Neural crest cell (in vitro differentiated cells): Measurements from ENCODE around the gene LPAR3. TPM values are rescaled to one million over a fixed set of nuclear protein-coding genes. Genes with fewer than 3 reads are reported as not detected.
A peak's percentile ranks its signal among the peaks of the same experiment; 100 is the strongest.

ENCODE experiments used
- DNase-seq: peaks from one replicate; pipeline ENCODE4 v3.0.0; 2021; ENCODE audit warnings: low read depth, mixed read lengths, low spot score
- H3K27ac Mint-ChIP-seq: one replicate; pipeline ENCODE4 v1.8.0; 2021; ENCODE audit warnings: mild to moderate bottlenecking, mixed read lengths; ENCODE audit not compliant: unreplicated experiment
- H3K27me3 Mint-ChIP-seq: 2 replicates; pipeline ENCODE4 v1.8.0; 2021; ENCODE audit warnings: low read depth, mild to moderate bottlenecking, mixed read lengths
- H3K36me3 Mint-ChIP-seq: 2 replicates; pipeline ENCODE4 v1.8.0; 2021; ENCODE audit warnings: low read depth, mild to moderate bottlenecking, mixed read lengths
- H3K4me1 Mint-ChIP-seq: 2 replicates; pipeline ENCODE4 v1.8.0; 2021; ENCODE audit warnings: mixed read lengths
- H3K4me3 Mint-ChIP-seq: one replicate; pipeline ENCODE4 v1.8.0; 2021; ENCODE audit warnings: mild to moderate bottlenecking, mixed read lengths
- H3K9me3 Mint-ChIP-seq: 2 replicates; pipeline ENCODE4 v1.8.0; 2021; ENCODE audit warnings: mixed read lengths
- long read RNA-seq: library from polyadenylated mRNA; unstranded; transcript quantifications from one replicate; pipeline ENCODE4 v2.0.0, GENCODE V29; 2020
- total RNA-seq: library from RNA; stranded (reverse); gene quantifications from 2 replicates; pipeline ENCODE4 v1.2.1, GENCODE V29; 2021
- TF ChIP-seq, protein P1 (sequence below): fragments of 200-600 bp; sonication (generic); conservative IDR thresholded peaks from 2 replicates; pipeline ENCODE4 v1.5.0; 2021; ENCODE audit warnings: antibody characterized with exemption, mild to moderate bottlenecking

LPAR3 gene, protein sequence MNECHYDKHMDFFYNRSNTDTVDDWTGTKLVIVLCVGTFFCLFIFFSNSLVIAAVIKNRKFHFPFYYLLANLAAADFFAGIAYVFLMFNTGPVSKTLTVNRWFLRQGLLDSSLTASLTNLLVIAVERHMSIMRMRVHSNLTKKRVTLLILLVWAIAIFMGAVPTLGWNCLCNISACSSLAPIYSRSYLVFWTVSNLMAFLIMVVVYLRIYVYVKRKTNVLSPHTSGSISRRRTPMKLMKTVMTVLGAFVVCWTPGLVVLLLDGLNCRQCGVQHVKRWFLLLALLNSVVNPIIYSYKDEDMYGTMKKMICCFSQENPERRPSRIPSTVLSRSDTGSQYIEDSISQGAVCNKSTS
- 1.2 and 1.3 TPM in 2 replicates for total RNA-seq
- long read RNA-seq, result 0 reads

DNA sequence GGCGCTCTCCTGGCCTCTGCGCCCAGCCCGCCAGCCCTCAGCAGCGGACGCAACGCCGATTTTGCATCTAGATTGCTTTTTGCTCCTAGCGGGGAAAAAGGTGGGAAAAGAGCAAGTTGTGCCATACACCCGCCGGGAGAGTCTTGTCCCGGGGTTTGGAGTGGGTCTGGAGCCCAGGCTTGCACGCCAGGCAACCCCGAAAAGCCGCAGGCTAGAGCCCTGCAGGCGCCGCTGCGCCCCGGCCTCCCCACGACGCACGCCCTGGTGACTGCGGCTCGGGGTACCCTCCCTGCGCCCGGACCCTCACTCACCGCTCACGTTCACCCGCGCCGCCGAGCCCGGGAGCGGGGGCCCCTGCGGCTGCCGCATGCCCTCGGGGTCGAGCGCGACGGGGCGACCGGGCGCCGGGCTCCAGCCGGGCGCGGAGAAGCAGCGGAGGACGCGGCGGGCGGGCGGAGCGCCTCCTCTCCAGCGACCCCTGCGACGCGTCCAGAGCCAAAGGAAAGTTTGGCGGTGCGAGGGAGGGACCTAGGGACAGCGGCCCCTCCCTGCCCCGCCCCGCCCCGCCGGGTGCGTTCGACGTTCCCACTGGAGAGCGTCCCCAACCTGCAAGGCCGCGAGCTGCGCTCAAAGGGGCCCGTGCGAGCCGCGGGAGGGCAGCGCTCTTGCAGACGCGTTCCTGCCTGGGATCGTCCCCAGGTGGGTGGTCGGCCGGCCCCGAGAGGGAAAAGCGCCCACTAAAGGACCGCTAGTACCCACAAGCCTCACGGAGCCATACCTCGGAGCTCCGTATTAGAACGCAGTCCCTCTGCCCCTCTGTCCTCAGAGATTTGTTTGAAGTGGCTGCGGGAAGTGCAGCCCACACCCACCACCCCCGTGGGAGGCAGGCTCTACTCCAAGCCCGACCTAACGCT, at the start of gene LPAR3:
Gene LPAR3 (minus strand): TSS at position 502 of the 914 bp plus-strand sequence. CDS start 27,086 bp downstream, outside the sequence.
- peak; percentile 37 for DNase-seq
- peak within 1 kb of the TSS; percentile 84 for H3K4me3 Mint-ChIP-seq
- no peak within 1 kb of the TSS for H3K27ac Mint-ChIP-seq
- H3K36me3 Mint-ChIP-seq, result no peaks in the 10 kb centered on the region
- TF ChIP-seq, protein P1, sequence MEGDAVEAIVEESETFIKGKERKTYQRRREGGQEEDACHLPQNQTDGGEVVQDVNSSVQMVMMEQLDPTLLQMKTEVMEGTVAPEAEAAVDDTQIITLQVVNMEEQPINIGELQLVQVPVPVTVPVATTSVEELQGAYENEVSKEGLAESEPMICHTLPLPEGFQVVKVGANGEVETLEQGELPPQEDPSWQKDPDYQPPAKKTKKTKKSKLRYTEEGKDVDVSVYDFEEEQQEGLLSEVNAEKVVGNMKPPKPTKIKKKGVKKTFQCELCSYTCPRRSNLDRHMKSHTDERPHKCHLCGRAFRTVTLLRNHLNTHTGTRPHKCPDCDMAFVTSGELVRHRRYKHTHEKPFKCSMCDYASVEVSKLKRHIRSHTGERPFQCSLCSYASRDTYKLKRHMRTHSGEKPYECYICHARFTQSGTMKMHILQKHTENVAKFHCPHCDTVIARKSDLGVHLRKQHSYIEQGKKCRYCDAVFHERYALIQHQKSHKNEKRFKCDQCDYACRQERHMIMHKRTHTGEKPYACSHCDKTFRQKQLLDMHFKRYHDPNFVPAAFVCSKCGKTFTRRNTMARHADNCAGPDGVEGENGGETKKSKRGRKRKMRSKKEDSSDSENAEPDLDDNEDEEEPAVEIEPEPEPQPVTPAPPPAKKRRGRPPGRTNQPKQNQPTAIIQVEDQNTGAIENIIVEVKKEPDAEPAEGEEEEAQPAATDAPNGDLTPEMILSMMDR, result peak; percentile 12
- no peaks in the 10 kb centered on the region for H3K9me3 Mint-ChIP-seq
- H3K4me1 Mint-ChIP-seq, result peaks cover 7% of the 10 kb centered on the region
- H3K27me3 Mint-ChIP-seq, result peaks cover 77% of the 10 kb centered on the region

DNA sequence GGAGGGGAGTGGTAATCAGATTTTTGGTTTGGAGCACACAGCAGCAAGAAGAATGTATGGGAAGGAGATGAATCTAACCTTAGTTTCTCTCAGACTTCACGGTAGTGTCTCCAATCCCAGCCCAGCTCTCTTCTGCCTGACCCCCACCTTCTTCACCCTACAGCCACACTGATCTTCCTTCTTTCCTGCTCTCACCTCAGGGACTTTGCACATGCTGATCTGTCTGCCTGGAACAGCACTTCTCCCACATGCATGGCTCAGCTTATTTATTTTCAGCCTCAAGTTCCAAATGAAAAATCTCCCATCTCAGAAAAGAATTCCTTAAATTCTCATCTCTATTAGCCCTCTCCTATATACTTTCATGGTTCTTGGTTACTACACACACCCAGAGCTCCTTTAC, 48.8 kb upstream of the LPAR3 start:
- no peak overlapping the region for H3K4me3 Mint-ChIP-seq
- H3K27me3 Mint-ChIP-seq, result peaks cover 24% of the 10 kb centered on the region
- peaks cover 15% of the 10 kb centered on the region for H3K4me1 Mint-ChIP-seq
- H3K27ac Mint-ChIP-seq, result no peak overlapping the region
- DNase-seq, result no peak
- no peaks in the 10 kb centered on the region for H3K36me3 Mint-ChIP-seq
- TF ChIP-seq, protein P1, result no peak
- H3K9me3 Mint-ChIP-seq, result no peaks in the 10 kb centered on the region

DNA sequence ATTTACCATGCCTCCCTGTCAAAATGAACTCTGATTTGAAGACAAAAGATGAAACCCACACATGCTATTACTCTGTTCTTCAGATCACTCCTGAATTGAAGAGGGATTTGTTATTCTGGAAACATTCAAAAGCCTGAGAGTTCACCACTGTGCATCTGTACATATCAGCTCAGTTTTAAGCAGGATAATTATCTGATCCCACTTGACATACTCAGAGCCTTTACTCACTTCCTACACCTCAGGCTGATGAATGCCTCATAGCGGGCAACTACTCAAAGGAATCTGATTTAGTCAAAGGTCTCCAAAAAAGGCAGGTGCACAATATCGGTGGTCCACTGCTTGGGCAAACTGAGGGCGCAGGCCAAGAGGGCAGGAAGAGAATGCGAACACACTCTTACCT, 47.5 kb upstream of the LPAR3 start:
- H3K27me3 Mint-ChIP-seq, result peaks cover 24% of the 10 kb centered on the region
- H3K9me3 Mint-ChIP-seq, result no peaks in the 10 kb centered on the region
- no peak overlapping the region for H3K27ac Mint-ChIP-seq
- no peak for DNase-seq
- TF ChIP-seq, protein P1, result no peak
- H3K36me3 Mint-ChIP-seq, result no peaks in the 10 kb centered on the region
- peaks cover 15% of the 10 kb centered on the region for H3K4me1 Mint-ChIP-seq
- no peak overlapping the region for H3K4me3 Mint-ChIP-seq

DNA sequence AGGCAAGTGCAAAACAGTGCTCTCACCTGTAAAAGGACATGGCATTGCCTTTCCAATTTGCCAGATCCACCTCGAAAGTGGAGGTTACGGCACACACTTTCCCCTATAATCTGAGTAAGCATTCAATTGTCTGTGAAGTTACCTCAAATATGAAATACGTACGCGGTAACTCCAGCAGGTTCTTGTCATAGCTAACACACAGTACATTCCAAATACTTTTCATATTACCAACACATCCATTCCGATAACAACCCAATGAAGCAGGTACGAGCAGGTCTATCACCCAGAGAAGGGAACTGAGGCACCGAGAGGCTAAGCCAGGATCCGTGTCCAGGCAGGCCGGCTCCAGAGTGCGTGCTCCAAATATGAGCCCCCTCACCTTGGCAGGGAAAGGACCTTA, 46.8 kb upstream of the LPAR3 start:
- Mint-ChIP-seq H3K9me3 (no peaks in the 10 kb centered on the region), H3K27ac (no peak overlapping the region), H3K36me3 (no peaks in the 10 kb centered on the region), H3K4me1 (peaks cover 9% of the 10 kb centered on the region), H3K4me3 (no peak overlapping the region), H3K27me3 (peaks cover 24% of the 10 kb centered on the region)
- no peak for DNase-seq
- TF ChIP-seq, protein P1, result no peak

DNA sequence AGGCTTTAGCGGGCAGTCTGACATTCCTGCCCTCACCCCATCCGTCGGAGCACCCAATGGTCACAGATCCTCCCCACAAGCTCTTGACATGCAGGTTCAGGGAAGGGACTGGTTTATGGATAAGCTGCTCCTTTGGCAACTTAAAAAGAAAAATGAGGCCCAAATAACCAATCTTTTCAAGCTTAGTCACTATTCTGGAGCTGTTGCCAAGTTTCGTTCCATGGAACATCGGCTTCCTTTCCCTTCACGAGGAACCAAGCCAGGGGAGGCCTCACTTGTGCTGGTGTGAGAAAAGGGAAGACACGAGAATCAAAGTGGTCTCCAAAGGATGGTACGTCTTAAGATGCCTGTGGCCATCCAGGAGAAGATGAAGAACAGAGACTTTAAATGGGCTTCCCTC, 46.1 kb upstream of the LPAR3 start:
- TF ChIP-seq, protein P1, result no peak
- H3K4me1 Mint-ChIP-seq, result peaks cover 8% of the 10 kb centered on the region
- DNase-seq, result no peak
- H3K9me3 Mint-ChIP-seq, result no peaks in the 10 kb centered on the region
- peaks cover 24% of the 10 kb centered on the region for H3K27me3 Mint-ChIP-seq
- H3K27ac Mint-ChIP-seq, result no peak overlapping the region
- H3K36me3 Mint-ChIP-seq, result no peaks in the 10 kb centered on the region
- H3K4me3 Mint-ChIP-seq, result no peak overlapping the region
